MM.1S (cell line): ENCODE data around the gene SLC13A4.

Experiments used
- EZH2 ChIP-seq: fragments of 300-600 bp; sonication (generic); optimal IDR thresholded peaks from 2 replicates; pipeline ENCODE3; 2017; ENCODE audit warnings: low read depth, mild to moderate bottlenecking, antibody characterized with exemption, low read length, mixed read lengths
- TF ChIP-seq, protein P1 (sequence below): fragments of 300-600 bp; sonication (generic); IDR thresholded peaks from 2 replicates; pipeline ENCODE4 v1.5.1; 2016; ENCODE audit warnings: antibody characterized with exemption, low read length, mixed read lengths

GRCh38 chr7:135684699-135685098, 43.3 kb downstream of the SLC13A4 start:
- TF ChIP-seq EZH2 = no peak
- TF ChIP-seq, protein P1, sequence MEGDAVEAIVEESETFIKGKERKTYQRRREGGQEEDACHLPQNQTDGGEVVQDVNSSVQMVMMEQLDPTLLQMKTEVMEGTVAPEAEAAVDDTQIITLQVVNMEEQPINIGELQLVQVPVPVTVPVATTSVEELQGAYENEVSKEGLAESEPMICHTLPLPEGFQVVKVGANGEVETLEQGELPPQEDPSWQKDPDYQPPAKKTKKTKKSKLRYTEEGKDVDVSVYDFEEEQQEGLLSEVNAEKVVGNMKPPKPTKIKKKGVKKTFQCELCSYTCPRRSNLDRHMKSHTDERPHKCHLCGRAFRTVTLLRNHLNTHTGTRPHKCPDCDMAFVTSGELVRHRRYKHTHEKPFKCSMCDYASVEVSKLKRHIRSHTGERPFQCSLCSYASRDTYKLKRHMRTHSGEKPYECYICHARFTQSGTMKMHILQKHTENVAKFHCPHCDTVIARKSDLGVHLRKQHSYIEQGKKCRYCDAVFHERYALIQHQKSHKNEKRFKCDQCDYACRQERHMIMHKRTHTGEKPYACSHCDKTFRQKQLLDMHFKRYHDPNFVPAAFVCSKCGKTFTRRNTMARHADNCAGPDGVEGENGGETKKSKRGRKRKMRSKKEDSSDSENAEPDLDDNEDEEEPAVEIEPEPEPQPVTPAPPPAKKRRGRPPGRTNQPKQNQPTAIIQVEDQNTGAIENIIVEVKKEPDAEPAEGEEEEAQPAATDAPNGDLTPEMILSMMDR = no peak
